ENCODE data around the gene TLE4. TPM values are rescaled to one million over a fixed set of nuclear protein-coding genes. Genes with fewer than 3 reads are reported as not detected.

Gene TLE4
- total and polyA plus RNA-seq, 2 of the 13 experiments (the other 11 are each of a cell fraction or from before 2014, with no cell fraction given): 2.0 to 2.3 TPM

GRCh38 chr9:79571309-79572031 is at the start of gene TLE4 (continued):
- no peak for TF ChIP-seq ZNF280B (CRISPR knock-in tag; IDR thresholded peaks at IDR 0.05; ENCODE audit: borderline replicate concordance)
- TF ChIP-seq ZNF282 (IDR thresholded peaks at IDR 0.05; ENCODE audit: partially characterized antibody): no peak
- TF ChIP-seq MEIS2 (CRISPR knock-in tag; IDR thresholded peaks at IDR 0.05): peak; percentile 96
- TF ChIP-seq EZH2 (conservative IDR thresholded peaks at IDR 0.05; ENCODE audit: low read depth, low read length): no peak
- peak; percentile 62; the same call in 1 of the 2 replicates for TF ChIP-seq SIN3A (IDR thresholded peaks at IDR 0.05; ENCODE audit: borderline replicate concordance, low read depth, low read length)
- no peak for TF ChIP-seq ATF6 (CRISPR knock-in tag; conservative IDR thresholded peaks at IDR 0.05)
- peak; percentile 66 for TF ChIP-seq HNRNPLL (IDR thresholded peaks at IDR 0.05; ENCODE audit: low read depth, low read length, poor library complexity, severe bottlenecking)
- TF ChIP-seq ZNF800 (CRISPR knock-in tag; IDR thresholded peaks at IDR 0.05): no peak
- no peak for TF ChIP-seq SKIL (CRISPR knock-in tag; IDR thresholded peaks at IDR 0.05; ENCODE audit: borderline replicate concordance)
- no peak for TF ChIP-seq ZNF784 (CRISPR knock-in tag; IDR thresholded peaks at IDR 0.05; ENCODE audit: borderline replicate concordance)
- no peak for TF ChIP-seq FOXP1 (IDR thresholded peaks at IDR 0.05)
- TF ChIP-seq FOXP1 (CRISPR knock-in tag; IDR thresholded peaks at IDR 0.05): no peak
- TF ChIP-seq ZNF879 (CRISPR knock-in tag; IDR thresholded peaks at IDR 0.05): no peak
- peak; percentile 89 for TF ChIP-seq HNF1A (IDR thresholded peaks at IDR 0.05; ENCODE audit: low read depth)
- peak; percentile 95 for TF ChIP-seq HNF1A (CRISPR knock-in tag; IDR thresholded peaks at IDR 0.05; ENCODE audit: borderline replicate concordance)
- TF ChIP-seq ZEB1 (IDR thresholded peaks at IDR 0.05; ENCODE audit: insufficient replicate concordance, low read depth): no peak

Data from HepG2 (cell line).